Uterus (tissue), 4 donors: ENCODE measurements around the gene POP7. TPM values are rescaled to one million over a fixed set of nuclear protein-coding genes. Genes with fewer than 3 reads are reported as not detected.
"Not testable (repeated sequence)": the region's sequence is repeated elsewhere in the genome, so short reads cannot be mapped to it uniquely, and the experiment has no call there.

Experiments
- DNase-seq, 2 donors: peaks; one replicate each; pipeline ENCODE4 v3.0.0-alpha.2; 2019 to 2020
- H3K27ac ChIP-seq, 2 donors: fragments of 200-600 bp; sonication (generic); 1 replicate in 1 of 2; 2 replicates in 1 of 2; pipeline ENCODE4 v1.5.1; 2016 to 2018
- H3K27me3 ChIP-seq, 2 donors: fragments of 200-600 bp; sonication (generic); one replicate each; pipeline ENCODE4 v1.5.1; 2018 to 2019; ENCODE audit warnings: control low read depth in 1 of 2
- H3K36me3 ChIP-seq, 2 donors: fragments of 200-600 bp; sonication (generic); one replicate each; pipeline ENCODE4 v1.5.1; 2019; ENCODE audit warnings: control low read depth in 1 of 2
- H3K4me1 ChIP-seq, 2 donors: fragments of 200-600 bp; sonication (generic); one replicate each; pipeline ENCODE4 v1.5.1; 2018 to 2019; ENCODE audit warnings: control low read depth in 1 of 2
- H3K4me3 ChIP-seq, 2 donors: fragments of 200-600 bp; sonication (generic); 1 replicate in 1 of 2; 2 replicates in 1 of 2; pipeline ENCODE4 v1.5.1; 2018 to 2019; ENCODE audit warnings: mild to moderate bottlenecking in 1 of 2
- H3K9me3 ChIP-seq, 2 donors: fragments of 200-600 bp; sonication (generic); one replicate each; pipeline ENCODE4 v1.5.1; 2019; ENCODE audit warnings: control low read depth in 1 of 2
- CTCF ChIP-seq, 4 experiments: fragments of 200-600 bp in 2 of 4; fragments of 450-650 bp in 2 of 4; sonication (generic) in 2 of 4; IDR thresholded peaks; one replicate each; pipeline ENCODE4 v1.5.1; 2016 to 2019; ENCODE audit warnings: antibody characterized with exemption in 4 of 4, mild to moderate bottlenecking in 2 of 4, moderate library complexity in 1 of 4
- POLR2A ChIP-seq, 2 donors: fragments of 450-650 bp; IDR thresholded peaks; one replicate each; pipeline ENCODE4 v1.6.1; 2016; ENCODE audit warnings: antibody characterized with exemption in 2 of 2, mild to moderate bottlenecking in 1 of 2, moderate library complexity in 1 of 2
- intact Hi-C: fragments of 100-400 bp; cut with DNase I; formaldehyde crosslinking; loops from one replicate; pipeline ENCODE4 v1.15.1; 2023; ENCODE audit warnings: low total_unique reads
- total RNA-seq, 4 donors: library from RNA; depleted of rRNA in 3 of 4; stranded (reverse); fragments of >200 nt in 3 of 4; gene quantifications; one replicate each; pipeline versions ENCODE4 v1.1.0 to v1.2.4, GENCODE V29; 2014 to 2023
- donor health status: DM: yes; HTN: yes; CAD: no.

The POP7 gene
- total RNA-seq, 4 donors from 2014 or later = 16.4 to 53.8 (median 23.8) TPM

GRCh38 chr7:100722480-100723212, 16.7 kb downstream of the POP7 start:
- H3K27ac ChIP-seq = no peak overlapping the region
- H3K27me3 ChIP-seq = peaks cover 0 to 4% of the 10 kb centered on the region in 2 donors
- intact Hi-C loops = loop anchor here (5.0 kb wide), 1 partner anchor 130 kb away; the partner anchor contains the start of gene SLC12A9
- H3K4me3 ChIP-seq = no peak overlapping the region
- TF ChIP-seq CTCF (IDR thresholded peaks at IDR 0.05) = no peak
- no peak for TF ChIP-seq POLR2A (IDR thresholded peaks at IDR 0.05)
- DNase-seq = no peak
- H3K9me3 ChIP-seq = no peaks in the 10 kb centered on the region
- H3K36me3 ChIP-seq = no peaks in the 10 kb centered on the region
- peaks cover 0 to 6% of the 10 kb centered on the region in 2 donors for H3K4me1 ChIP-seq

DNA sequence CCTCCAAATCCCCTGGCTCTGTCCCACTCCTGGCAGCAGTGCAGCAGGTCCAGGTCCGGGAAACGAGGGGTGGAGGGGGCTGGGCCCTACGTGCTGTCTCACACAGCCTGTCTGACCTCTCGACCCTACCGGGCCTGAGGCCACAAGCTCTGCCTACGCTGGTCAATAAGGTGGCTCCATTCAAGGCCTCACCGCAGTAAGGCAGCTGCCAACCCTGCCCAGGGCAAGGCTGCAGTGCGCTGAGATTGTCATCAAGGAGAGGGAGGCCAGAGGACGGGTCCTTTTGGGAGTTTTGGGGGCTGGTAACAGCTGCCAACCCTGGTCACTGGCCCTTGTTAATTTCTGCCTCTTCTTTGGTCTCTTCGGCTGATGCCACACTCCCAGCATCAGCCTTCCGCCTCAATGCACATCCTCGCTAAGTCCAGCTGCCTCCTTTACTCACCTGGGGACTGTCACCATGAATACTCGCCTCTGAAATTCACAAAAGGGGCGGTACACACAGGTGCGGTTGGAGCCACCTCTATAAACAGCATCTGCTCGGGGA, 17.9 kb downstream of the POP7 start:
- Histone ChIP-seq H3K9me3 (no peaks in the 10 kb centered on the region), H3K4me3 (no peak overlapping the region), H3K27ac (no peak overlapping the region), H3K4me1 (peaks cover 0 to 6% of the 10 kb centered on the region in 2 donors), H3K36me3 (no peaks in the 10 kb centered on the region), H3K27me3 (peaks cover 0 to 4% of the 10 kb centered on the region in 2 donors)
- no peak for DNase-seq
- no peak for TF ChIP-seq POLR2A (IDR thresholded peaks at IDR 0.05)
- no peak for TF ChIP-seq CTCF (IDR thresholded peaks at IDR 0.05)
- intact Hi-C loops = loop anchor here (5.0 kb wide), 1 partner anchor 128 kb away; the partner anchor contains the start of gene SLC12A9

GRCh38 chr7:100724364-100724763, 18.4 kb downstream of the POP7 start:
- not testable (repeated sequence) for H3K36me3 ChIP-seq, H3K27ac ChIP-seq, H3K27me3 ChIP-seq, H3K4me3 ChIP-seq, H3K9me3 ChIP-seq, DNase-seq, H3K4me1 ChIP-seq
- intact Hi-C loops = loop anchor here (5.0 kb wide), 1 partner anchor 128 kb away; the partner anchor contains the start of gene SLC12A9

DNA sequence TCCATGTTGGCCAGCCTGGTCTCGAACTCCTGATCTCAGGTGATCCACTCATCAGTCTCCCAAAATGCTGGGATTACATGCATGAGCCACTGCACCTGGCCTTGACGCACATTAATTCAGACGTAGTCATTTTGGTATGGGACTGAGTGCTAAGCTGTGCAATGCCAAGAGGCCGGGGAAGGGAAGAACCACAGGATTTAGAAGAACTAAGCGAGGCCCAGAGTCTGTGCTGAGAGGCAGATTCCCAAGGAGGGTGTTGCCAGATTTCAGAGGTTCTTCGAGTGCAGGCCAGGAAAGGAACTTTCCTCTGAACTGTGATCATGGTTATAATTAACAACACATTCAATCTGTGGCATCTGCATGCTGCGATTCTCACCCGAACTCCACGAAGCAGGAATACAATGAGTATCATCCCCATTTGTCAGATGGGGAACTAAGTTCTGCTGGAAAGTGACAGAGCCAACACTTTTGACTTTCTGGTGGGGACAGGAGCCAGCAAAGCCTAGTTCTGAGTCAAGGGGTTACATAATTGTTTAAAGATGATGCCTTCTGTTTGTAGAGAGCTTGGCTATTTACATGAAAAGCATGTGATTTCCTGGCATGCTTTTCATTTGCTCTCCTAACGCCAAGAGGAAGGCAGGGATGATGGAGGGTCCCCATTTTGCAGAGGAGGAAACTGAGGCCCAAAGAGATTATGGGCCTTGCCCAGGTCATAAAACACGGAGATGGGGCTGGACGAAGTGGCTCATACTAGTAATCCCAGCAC, 21.3 kb downstream of the POP7 start:
- Histone ChIP-seq H3K36me3 (no peaks in the 10 kb centered on the region), H3K4me1 (no peaks in the 10 kb centered on the region), H3K27ac (peak overlapping the region; percentile 27 to 49), H3K4me3 (no peak overlapping the region), H3K27me3 (no peaks in the 10 kb centered on the region), H3K9me3 (no peaks in the 10 kb centered on the region)
- intact Hi-C loops = no loop called here
- no peak for TF ChIP-seq CTCF (IDR thresholded peaks at IDR 0.05)
- TF ChIP-seq POLR2A (IDR thresholded peaks at IDR 0.05) = no peak
- DNase-seq = peak; percentile 48 to 52

DNA sequence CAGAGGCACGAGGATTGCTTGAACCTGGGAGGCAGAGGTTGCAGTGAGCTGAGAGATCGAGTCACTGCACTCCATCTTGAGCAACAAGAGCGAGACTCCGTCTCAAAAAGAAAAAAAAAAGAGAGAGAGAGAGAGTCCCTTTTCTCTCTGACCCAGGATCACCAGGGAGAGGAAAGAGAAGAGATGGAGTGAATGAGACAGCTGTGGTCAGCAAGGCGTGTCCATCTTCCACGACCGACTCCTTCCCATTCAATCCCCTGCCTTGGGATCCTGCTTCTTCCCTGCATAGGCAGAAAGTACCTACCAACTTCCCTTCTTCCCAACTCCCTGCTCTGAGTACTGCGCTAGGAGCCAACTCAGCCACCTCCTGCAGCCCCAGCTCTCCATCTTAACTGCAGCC, 22.3 kb downstream of the POP7 start:
- Histone ChIP-seq H3K36me3 (no peaks in the 10 kb centered on the region), H3K27me3 (no peaks in the 10 kb centered on the region), H3K4me3 (no peak overlapping the region), H3K9me3 (no peaks in the 10 kb centered on the region), H3K4me1 (no peaks in the 10 kb centered on the region), H3K27ac (no peak overlapping the region)
- DNase-seq = no peak
- TF ChIP-seq POLR2A (IDR thresholded peaks at IDR 0.05) = no peak
- TF ChIP-seq CTCF (IDR thresholded peaks at IDR 0.05) = no peak
- intact Hi-C loops = no loop called here
